Islet of Langerhans (tissue), 1 donor: Measurements from ENCODE around the gene PAMR1.

Source experiments
- FAIRE-seq: peaks from one replicate; lab custom pipeline; 2011; peaks lifted over from hg19 to GRCh38; lab: Jason Lieb, UNC

Gene PAMR1

GRCh38 chr11:35454362-35454761, 71.1 kb downstream of the PAMR1 start:
- no peak for FAIRE-seq

- no peak for FAIRE-seq
Observed at GRCh38 chr11:35436581-35437250, 88.7 kb downstream of the PAMR1 start.

- no peak for FAIRE-seq
Observed at GRCh38 chr11:35433588-35433987, 91.8 kb downstream of the PAMR1 start.

DNA sequence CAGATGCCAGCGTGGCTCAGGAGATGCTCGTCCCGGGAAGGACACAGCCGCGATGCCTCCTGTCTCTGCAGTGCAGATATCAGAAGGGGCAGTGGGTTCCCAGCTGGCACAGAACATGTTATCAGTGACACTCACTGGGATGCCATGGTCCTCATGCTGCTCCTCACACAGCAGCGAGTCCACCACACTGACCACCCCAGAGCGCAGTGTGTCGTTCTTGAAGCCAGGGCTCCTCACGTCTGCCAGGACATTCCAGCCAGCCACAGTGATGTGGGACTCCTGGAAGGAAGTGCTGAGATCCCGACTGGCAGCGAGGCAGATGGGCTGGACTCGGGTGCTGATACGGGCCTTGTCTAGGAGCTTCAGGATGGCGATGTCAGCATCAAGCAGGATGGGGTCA, 93.0 kb downstream of the PAMR1 start:
- no peak for FAIRE-seq

- no peak for FAIRE-seq
Observed at GRCh38 chr11:35427071-35427470, 98.3 kb downstream of the PAMR1 start.

DNA sequence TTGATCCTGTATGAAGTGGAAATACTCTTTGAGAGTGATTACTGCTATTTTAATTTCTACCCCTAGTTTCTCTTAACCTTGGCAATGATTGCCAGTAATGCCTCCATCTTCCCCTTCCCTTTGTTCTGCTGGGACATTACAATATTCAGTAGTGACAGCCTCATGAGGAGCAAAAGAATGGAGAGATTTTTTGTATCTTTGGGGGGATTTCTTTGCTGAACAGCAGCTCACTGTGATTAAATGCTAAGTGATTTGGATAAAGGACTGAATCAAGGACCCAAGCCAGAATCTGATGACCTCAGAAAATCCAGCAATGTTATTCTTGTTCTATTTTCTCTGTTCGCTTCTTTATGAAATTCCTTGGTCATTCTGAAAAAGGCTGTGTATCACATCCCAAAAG, 99.1 kb downstream of the PAMR1 start:
- FAIRE-seq = no peak

DNA sequence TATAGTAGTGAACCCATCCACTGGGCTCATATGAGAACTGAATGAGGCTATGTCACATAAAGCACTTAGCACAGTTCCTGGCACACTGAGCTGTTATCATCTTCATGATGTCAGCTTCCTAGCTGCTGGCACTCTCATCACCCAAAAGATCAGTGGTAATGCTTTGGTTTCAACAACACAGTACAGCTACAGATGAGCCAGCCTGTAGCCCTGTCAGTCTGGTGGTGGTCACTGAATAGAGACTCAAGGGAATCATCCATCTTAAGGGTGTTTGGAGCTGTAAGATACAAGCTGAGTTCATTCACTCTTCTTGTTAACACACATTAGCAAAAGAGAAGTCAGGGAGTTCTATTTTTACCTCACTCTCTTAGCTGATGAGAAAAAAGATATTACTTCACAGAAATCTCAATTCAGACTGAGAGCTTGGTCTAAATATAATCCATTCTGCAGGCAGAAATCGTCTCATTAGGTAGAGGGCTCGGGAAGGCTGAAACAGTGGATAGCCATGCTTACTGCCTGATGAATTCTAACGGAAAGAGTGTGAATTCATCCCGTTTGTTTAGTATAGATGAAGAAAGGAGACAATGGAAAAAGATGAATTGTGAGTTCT, 99.7 kb downstream of the PAMR1 start:
- no peak for FAIRE-seq

- FAIRE-seq = no peak
Observed at GRCh38 chr11:35424157-35424940, 101.1 kb downstream of the PAMR1 start.

DNA sequence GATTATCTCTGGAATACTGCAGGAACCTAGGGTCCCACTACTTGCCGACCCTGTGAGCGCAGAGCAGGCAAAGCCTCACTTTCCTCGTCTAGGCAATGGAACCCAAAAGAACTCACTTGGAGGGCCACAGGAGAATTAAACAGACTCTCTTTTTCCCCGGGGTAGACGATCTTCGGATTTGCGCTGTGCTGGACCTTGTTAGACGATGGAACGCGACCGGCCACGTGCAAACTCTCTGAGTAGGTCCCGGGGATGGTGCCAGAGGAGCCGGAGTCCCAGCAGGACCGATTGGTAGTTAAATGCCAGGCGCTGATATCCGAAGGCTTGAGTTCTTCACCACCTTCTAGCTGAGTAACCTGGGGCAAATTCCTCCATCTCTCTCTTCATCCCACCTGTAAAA, 105.0 kb downstream of the PAMR1 start:
- FAIRE-seq = no peak

DNA sequence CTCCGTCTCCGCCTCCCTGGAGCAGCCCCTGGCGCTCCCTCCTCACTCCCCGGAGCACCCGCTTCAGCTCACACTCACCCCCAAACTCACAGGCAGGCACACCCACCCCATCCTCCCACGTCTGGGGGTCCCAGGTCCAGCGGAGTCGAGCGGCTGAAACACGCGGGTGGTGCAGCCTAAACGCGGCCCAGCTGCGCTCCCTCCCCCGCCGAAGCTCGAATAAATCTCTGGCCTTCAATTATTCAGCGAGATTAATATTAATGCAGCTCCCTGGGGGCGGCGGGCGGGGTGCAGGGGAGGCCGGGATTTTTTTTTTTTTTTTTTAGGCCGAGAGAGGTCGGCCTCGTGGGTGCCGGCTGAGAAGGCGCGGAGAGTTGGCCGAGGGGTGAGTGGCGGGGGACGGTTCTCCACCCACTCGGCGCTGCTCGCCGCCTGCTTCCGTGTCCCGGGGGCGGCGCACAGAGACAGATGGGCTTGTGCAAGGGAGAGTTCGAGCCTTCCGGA, 105.5 kb downstream of the PAMR1 start:
- FAIRE-seq = no peak

- FAIRE-seq = no peak
Observed at GRCh38 chr11:35419184-35419829, 106.1 kb downstream of the PAMR1 start, which contains the start of gene SLC1A2. Gene SLC1A2 (minus strand): TSS chr11:35419558. CDS start chr11:35418966, 592 bp downstream.

DNA sequence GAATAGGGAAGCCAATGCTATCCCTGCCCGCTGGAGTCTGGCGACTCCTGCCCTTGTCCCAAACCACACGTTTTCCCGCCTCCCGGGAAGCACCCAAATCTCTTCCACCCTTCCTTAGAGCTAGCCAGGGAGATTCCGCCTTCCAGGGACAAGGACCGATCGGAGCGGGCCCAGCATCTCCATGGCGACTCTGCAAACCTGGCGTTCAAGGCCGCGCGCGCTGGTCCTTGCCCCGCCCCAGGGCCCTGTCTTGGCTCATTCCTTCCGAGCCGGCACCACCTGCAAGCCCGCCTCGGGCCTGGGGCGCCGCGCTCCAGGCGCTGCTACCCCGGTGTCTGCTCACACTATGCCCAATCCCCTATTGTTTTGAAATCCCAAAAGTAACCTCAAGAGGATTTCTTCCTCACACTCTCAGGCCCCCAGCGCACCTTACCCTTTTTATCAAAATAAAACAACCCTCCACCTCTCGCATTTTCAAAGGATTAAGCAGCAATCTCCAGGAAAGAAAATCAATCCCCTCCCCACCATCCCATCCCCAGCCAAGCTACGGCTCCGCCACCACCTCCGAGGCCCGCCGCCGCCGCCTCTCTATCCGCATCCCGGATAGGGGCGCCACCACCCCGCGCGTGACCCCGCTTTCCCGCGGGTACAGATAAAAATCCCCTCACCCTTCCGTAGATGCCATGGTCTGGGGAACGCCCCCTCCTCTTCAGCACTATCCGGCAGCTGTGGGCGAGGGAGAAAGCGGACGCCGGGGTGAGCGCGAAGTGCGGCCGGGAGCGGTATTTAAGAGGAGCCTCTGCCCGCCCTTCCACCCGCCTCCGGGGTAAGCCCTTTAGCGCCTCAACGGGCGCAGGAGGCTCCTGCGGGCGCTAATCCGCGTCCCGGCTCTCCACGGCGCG, 106.9 kb downstream of the PAMR1 start:
- no peak for FAIRE-seq

GRCh38 chr11:35415487-35415886, 109.9 kb downstream of the PAMR1 start:
- no peak for FAIRE-seq

DNA sequence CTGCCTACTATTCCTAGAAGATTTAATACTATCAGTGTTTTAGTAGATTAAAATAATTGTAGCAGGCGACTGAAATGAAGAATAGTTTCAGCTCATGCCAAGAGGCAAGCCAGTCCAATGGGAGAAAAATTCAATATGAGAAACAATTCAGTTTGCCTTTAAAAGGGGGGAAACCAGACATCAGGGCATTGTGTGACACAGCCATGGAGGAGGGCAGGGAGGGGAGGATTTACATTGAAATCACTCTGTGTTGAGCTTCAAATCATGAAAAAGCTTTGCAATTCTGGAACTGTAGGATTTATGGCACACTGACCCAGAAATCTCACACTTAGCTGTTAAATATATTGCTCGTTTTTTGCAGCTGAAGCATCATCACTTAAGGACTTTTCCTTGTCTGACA, 110.6 kb downstream of the PAMR1 start:
- no peak for FAIRE-seq

DNA sequence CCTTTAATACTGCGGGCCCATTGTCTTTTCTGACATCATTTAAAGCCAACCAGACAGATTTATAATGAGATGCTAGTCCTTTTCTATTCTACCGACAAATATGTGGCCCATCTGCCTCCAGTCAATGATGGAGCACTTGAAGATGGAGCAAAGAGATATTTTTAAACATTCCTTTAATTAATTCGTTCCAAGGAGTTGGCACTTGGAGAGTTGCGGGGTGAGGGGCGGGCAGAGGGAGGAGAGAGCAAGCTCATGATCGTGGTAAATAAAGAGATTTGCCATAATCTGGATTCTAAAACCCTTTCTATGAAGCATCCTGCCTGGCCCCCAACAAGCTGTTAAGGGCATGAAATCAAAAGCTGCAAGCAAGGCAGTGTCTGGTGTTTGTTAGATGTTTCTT, 111.1 kb downstream of the PAMR1 start:
- FAIRE-seq = no peak

- FAIRE-seq = no peak
Observed at GRCh38 chr11:35413598-35413997, 111.8 kb downstream of the PAMR1 start.

DNA sequence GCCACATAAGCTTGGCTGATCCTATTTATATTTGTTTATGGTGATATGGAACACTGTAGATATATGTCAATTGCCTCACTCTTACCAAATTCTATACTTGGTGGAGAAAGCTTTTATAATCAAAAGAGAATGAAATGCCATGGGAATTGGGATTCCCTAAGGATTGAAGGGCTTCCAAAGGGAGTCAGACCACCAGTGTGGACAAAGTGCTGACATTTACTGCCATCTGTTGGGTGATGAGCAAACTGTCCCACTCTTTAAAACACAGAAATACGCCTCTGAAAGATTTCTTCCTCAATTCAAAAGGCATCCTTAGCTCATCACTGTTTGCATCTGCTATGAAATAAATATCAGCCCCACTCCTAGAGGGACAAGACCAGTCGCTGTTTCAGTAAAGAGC, 113.1 kb downstream of the PAMR1 start:
- FAIRE-seq = no peak

DNA sequence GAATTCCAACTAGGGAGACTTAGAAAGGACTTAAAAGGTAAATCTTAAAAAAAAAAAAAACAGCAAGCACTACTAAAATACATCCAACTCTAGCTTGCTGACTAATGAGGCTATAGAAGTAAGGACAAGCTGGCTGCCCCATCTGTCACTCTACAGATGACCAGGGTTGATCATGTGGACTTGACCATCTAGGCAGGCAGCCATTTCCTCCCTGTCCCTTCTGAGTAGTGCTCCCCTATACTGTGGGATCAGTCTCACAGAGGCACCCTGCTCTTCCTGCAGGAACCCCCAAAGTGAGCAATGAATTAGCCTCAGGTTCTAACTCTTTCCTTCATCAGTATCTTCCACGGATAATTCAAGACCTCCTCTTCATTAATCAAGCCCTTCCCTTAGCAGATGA, 118.4 kb downstream of the PAMR1 start:
- FAIRE-seq = no peak

DNA sequence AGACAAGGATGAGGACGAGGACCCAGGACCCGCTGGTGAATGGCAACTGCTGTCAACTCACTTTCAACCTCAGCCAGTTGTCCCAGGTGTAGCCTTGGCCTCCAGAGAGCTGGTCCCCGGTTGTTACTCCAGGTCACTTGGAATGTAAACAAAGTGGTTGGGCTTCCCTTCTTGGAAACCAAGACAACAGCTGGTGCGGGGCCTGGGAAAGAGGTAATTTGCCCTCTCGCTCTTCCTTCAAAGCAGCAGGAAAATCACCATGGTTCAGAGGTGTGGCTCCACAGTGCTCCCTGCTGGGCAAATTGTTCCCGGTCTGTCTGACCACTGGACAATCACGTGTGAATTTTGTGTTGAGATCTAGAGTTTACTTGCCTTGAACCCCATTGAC, 121.0 kb downstream of the PAMR1 start:
- no peak for FAIRE-seq

DNA sequence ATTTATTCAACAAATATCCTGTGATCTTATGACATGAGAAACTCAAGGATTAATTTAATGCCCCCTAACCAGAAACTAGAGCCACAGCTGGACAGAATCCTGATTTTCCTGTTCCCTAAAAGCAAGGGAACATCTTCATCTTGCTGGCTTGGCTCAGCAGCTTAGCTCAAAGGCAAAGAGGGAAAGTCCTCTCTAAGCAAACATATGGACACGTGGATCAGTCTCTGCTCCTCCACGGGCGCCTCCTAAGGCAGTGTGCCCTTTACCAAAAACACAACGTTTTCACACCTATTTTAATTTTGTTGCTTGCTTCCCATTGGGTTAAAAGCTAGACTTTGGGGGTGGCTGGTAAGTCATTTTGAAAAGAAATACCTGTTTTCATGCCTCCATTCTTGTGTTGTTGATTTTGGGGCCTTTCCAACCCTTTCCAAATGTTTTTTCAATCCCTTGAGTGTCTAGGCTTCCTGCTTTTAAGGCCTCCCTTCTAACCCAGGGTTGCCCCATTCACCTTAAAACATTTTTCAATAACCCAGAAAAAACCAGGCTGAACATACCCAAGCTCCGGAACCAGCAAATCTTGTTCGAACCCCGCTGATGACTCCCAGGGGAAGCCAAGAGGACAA, 121.5 kb downstream of the PAMR1 start:
- FAIRE-seq = no peak
